ENCODE measurements around the gene WNT3A.

- TF ChIP-seq CTCF (IDR thresholded peaks at IDR 0.05) (no peak), POLR2A (IDR thresholded peaks at IDR 0.05) (no peak), POLR2AphosphoS5 (IDR thresholded peaks at IDR 0.05) (no peak), EP300 (IDR thresholded peaks at IDR 0.05; ENCODE audit: low read depth) (no peak)
Observed at GRCh38 chr1:228109962-228110488, 103.2 kb downstream of the WNT3A start.

Data from transverse colon (tissue), 4 donors.